HEK293T (cell line): ENCODE results near the gene HIGD1B.

Experiments used
- ELF4 ChIP-seq: fragments of 450-650 bp; IDR thresholded peaks from 2 replicates; pipeline ENCODE4 v1.6.1; 2017; ENCODE audit warnings: antibody characterized with exemption
- FOXM1 ChIP-seq: fragments of 450-650 bp; IDR thresholded peaks from 2 replicates; pipeline ENCODE4 v1.6.1; 2017; ENCODE audit warnings: mild to moderate bottlenecking, borderline replicate concordance

DNA sequence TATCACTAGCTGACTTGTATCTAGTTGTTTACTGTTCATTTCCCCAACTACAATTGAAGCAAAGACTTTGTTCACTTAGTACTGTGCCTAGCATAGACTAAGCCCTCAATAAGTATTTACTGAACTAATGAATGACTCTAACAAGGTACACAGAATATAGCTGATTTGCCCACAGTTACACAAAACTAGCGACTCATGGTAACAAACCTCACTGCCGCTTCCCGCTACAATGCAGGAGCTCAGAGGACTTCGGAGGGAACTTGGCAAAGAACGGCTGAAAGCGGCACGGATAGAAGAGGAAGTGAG lies 51.0 kb downstream of the HIGD1B start:
- TF ChIP-seq ELF4 (no peak), FOXM1 (no peak)
